Caco-2 (cell line): ENCODE measurements around the gene XPC. TPM values are rescaled to one million over a fixed set of nuclear protein-coding genes. Genes with fewer than 3 reads are reported as not detected.
A peak's percentile ranks its signal among the peaks of the same experiment; 100 is the strongest.
"Not testable (repeated sequence)": the region's sequence is repeated elsewhere in the genome, so short reads cannot be mapped to it uniquely, and the experiment has no call there.

ENCODE experiments used
- BruUV-seq: library from RNA; stranded (reverse); fragments of 400-500 nt; replicated peaks from 2 replicates; lab custom pipeline; 2021; lab: Mats Ljungman, UMichigan
- CTCF ChIA-PET: fragments of 300-600 bp; sonication (Branson Sonifier 250); formaldehyde crosslinking; loops from one replicate; lab custom pipeline; 2022; ENCODE audit warnings: antibody characterized with exemption; lab: Charles Lee
- POLR2A ChIA-PET: fragments of 300-600 bp; sonication (Branson Sonifier 250); formaldehyde crosslinking; loops from one replicate; lab custom pipeline; 2022; ENCODE audit warnings: antibody characterized with exemption; lab: Charles Lee
- DNase-seq, 2 experiments: peaks; one replicate each; pipeline versions ENCODE4 v3.0.0 to v3.0.0-alpha.2; 2020 to 2022
- H3K27me3 ChIP-seq: replicated peaks from 2 replicates; pipeline ENCODE4 v1.6.0; 2011; ENCODE audit warnings: low read length; ENCODE audit not compliant: control insufficient read depth, insufficient read depth
- H3K36me3 ChIP-seq: 2 replicates; pipeline ENCODE4 v1.5.1; 2011; ENCODE audit warnings: low read length; ENCODE audit not compliant: control insufficient read depth, insufficient read depth
- H3K4me1 ChIP-seq: fragments of 250-450 bp; sonication (Bioruptor Pico); 2 replicates; pipeline ENCODE4 v1.5.1; 2020; ENCODE audit warnings: mild to moderate bottlenecking
- H3K4me3 ChIP-seq: 2 replicates; pipeline ENCODE4 v1.5.1; 2011; ENCODE audit warnings: low read depth, mild to moderate bottlenecking, control low read depth, low read length
- H3K9me3 ChIP-seq: fragments of 250-450 bp; sonication (Bioruptor Pico); 2 replicates; pipeline ENCODE4 v1.5.1; 2020; ENCODE audit warnings: mild to moderate bottlenecking, moderate library complexity
- H3K27ac Mint-ChIP-seq: one replicate; pipeline ENCODE4 v1.8.0; 2022; ENCODE audit warnings: mixed read lengths; ENCODE audit not compliant: unreplicated experiment
- H3K27me3 Mint-ChIP-seq: one replicate; pipeline ENCODE4 v1.8.0; 2022; ENCODE audit warnings: mixed read lengths; ENCODE audit not compliant: insufficient read depth, unreplicated experiment
- H3K36me3 Mint-ChIP-seq: one replicate; pipeline ENCODE4 v1.8.0; 2022; ENCODE audit warnings: mild to moderate bottlenecking, mixed read lengths; ENCODE audit not compliant: insufficient read depth, unreplicated experiment
- H3K4me1 Mint-ChIP-seq: one replicate; pipeline ENCODE4 v1.8.0; 2022; ENCODE audit warnings: low read depth, mixed read lengths; ENCODE audit not compliant: unreplicated experiment
- H3K4me3 Mint-ChIP-seq: one replicate; pipeline ENCODE4 v1.8.0; 2022; ENCODE audit warnings: mild to moderate bottlenecking, moderate library complexity, mixed read lengths; ENCODE audit not compliant: unreplicated experiment
- H3K9me3 Mint-ChIP-seq: one replicate; pipeline ENCODE4 v1.8.0; 2022; ENCODE audit warnings: mixed read lengths; ENCODE audit not compliant: unreplicated experiment
- intact Hi-C: fragments of 100-400 bp; cut with micrococcal nuclease; formaldehyde crosslinking; loops from one replicate; pipeline ENCODE4 v1.10.0; 2022; ENCODE audit not compliant: unreplicated experiment
- total RNA-seq: library from RNA; stranded (reverse); gene quantifications from 2 replicates; pipeline ENCODE4 v1.2.3, GENCODE V29; 2022
- TF ChIP-seq, protein P1 (sequence below), 2 experiments: fragments of 200-600 bp in 1 of 2; IDR thresholded peaks; 1 replicate in 1 of 2; 2 replicates in 1 of 2; pipeline versions ENCODE4 v1.5.1 to v1.8.0; 2011 to 2022; ENCODE audit warnings: antibody characterized with exemption in 1 of 2, control low read depth in 1 of 2, inconsistent platforms in 1 of 2, low read depth in 1 of 2, low read length in 1 of 2, mild to moderate bottlenecking in 1 of 2, moderate library complexity in 1 of 2; ENCODE audit not compliant: insufficient read depth in 1 of 2, severe bottlenecking in 1 of 2, unreplicated experiment in 1 of 2

Gene XPC
- total RNA-seq, 1 experiment from 2014 or later: 31.0 TPM

- no peak overlapping the region for H3K4me3 Mint-ChIP-seq
- no TSS peak for BruUV-seq
Observed at GRCh38 chr3:14113965-14114635, 64.3 kb downstream of the XPC start.

GRCh38 chr3:14110699-14111098, 67.7 kb downstream of the XPC start:
- Mint-ChIP-seq H3K36me3 (peaks cover 12% of the 10 kb centered on the region), H3K4me1 (no peaks in the 10 kb centered on the region), H3K9me3 (no peaks in the 10 kb centered on the region), H3K27ac (no peak overlapping the region), H3K27me3 (no peaks in the 10 kb centered on the region), H3K4me3 (no peak overlapping the region)
- Histone ChIP-seq H3K27me3 (no peaks in the 10 kb centered on the region), H3K9me3 (no peaks in the 10 kb centered on the region), H3K36me3 (no peaks in the 10 kb centered on the region; the same call in 1 of the 2 replicates), H3K4me3 (no peak overlapping the region), H3K4me1 (peaks cover 8% of the 10 kb centered on the region; the same call in 1 of the 2 replicates)
- DNase-seq: no peak
- BruUV-seq: no TSS peak
- intact Hi-C loops: no loop called here
- ChIA-PET POLR2A (no interaction called here), CTCF (interaction anchor here (1.1 kb wide), 1 partner anchor 214 kb away, joined by 3 read pairs; no protein-coding TSS in a partner anchor)
- TF ChIP-seq, protein P1, sequence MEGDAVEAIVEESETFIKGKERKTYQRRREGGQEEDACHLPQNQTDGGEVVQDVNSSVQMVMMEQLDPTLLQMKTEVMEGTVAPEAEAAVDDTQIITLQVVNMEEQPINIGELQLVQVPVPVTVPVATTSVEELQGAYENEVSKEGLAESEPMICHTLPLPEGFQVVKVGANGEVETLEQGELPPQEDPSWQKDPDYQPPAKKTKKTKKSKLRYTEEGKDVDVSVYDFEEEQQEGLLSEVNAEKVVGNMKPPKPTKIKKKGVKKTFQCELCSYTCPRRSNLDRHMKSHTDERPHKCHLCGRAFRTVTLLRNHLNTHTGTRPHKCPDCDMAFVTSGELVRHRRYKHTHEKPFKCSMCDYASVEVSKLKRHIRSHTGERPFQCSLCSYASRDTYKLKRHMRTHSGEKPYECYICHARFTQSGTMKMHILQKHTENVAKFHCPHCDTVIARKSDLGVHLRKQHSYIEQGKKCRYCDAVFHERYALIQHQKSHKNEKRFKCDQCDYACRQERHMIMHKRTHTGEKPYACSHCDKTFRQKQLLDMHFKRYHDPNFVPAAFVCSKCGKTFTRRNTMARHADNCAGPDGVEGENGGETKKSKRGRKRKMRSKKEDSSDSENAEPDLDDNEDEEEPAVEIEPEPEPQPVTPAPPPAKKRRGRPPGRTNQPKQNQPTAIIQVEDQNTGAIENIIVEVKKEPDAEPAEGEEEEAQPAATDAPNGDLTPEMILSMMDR (IDR thresholded peaks at IDR 0.05; ENCODE audit: insufficient read depth in 1 of 2, low read depth in 1 of 2, low read length in 1 of 2, severe bottlenecking in 1 of 2, unreplicated experiment in 1 of 2): no peak

More at GRCh38 chr3:14113965-14114635, 64.3 kb downstream of the XPC start:
- Mint-ChIP-seq H3K27me3 (no peaks in the 10 kb centered on the region), H3K36me3 (peaks cover 12% of the 10 kb centered on the region), H3K27ac (no peak overlapping the region), H3K4me1 (no peaks in the 10 kb centered on the region), H3K9me3 (no peaks in the 10 kb centered on the region)
- Histone ChIP-seq H3K36me3 (no peaks in the 10 kb centered on the region; the same call in 1 of the 2 replicates), H3K9me3 (no peaks in the 10 kb centered on the region), H3K27me3 (no peaks in the 10 kb centered on the region), H3K4me3 (no peak overlapping the region), H3K4me1 (peaks cover 8% of the 10 kb centered on the region; the same call in 1 of the 2 replicates)
- POLR2A ChIA-PET: interaction anchor here (1.4 kb wide), 1 partner anchor 11 kb away, joined by 4 read pairs; the partner anchor contains the start of genes CHCHD4 and TMEM43
- intact Hi-C loops: loop anchor here (1.0 kb wide), 2 partner anchors 163 to 218 kb away; no protein-coding TSS in a partner anchor
- peak; percentile 62 to 66 for DNase-seq
- TF ChIP-seq, protein P1 (IDR thresholded peaks at IDR 0.05; ENCODE audit: insufficient read depth in 1 of 2, low read depth in 1 of 2, low read length in 1 of 2, severe bottlenecking in 1 of 2, unreplicated experiment in 1 of 2): peak; percentile 42 to 68
- CTCF ChIA-PET: interaction anchor here (0.7 to 3.2 kb wide), 6 partner anchors 10 to 229 kb away, joined by 3 to 38 read pairs (median 4); partner anchors contain the start of genes CHCHD4 and TMEM43

DNA sequence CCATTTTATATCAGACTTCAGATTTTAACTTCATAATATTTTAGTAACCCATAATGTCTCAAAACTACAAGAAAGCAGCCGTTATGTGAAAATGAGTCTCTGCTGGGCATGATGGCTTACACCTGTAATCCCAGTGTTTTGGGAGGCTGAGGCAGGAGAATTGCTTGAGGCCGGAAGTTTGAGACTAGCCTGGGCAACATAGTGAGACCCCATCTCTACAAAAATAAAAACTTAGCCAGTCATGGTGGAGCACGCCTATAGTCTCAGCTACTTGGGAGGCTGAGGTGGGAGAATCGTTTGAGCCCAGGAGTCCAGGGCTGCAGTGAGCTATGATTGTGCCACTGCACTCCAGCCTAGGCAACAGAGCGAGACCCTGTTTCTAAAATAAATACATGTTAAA, 68.6 kb downstream of the XPC start:
- intact Hi-C loops, H3K9me3 ChIP-seq, H3K27me3 Mint-ChIP-seq, H3K36me3 ChIP-seq, H3K4me1 ChIP-seq, BruUV-seq, H3K4me3 ChIP-seq, H3K9me3 Mint-ChIP-seq, H3K27ac Mint-ChIP-seq, DNase-seq, H3K4me3 Mint-ChIP-seq, H3K4me1 Mint-ChIP-seq, POLR2A ChIA-PET, H3K27me3 ChIP-seq: not testable (repeated sequence)
- CTCF ChIA-PET: interaction anchor here (1.1 kb wide), 1 partner anchor 213 kb away, joined by 3 read pairs; no protein-coding TSS in a partner anchor
- peaks cover 12% of the 10 kb centered on the region for H3K36me3 Mint-ChIP-seq
